Brain microvascular endothelial cell (primary cell): ENCODE results near the gene NDUFAF2.
"Not testable (repeated sequence)": the region's sequence is repeated elsewhere in the genome, so short reads cannot be mapped to it uniquely, and the experiment has no call there.

Experiments used
- DNase-seq: peaks from one replicate; pipeline ENCODE4 v3.0.0-alpha.2; 2020
- H3K27ac ChIP-seq: fragments of 250-450 bp; sonication (Bioruptor Pico); 2 replicates; pipeline ENCODE4 v1.5.1; 2020; ENCODE audit warnings: mild to moderate bottlenecking, moderate library complexity
- H3K27me3 ChIP-seq: fragments of 250-450 bp; sonication (Bioruptor Pico); replicated peaks from 2 replicates; pipeline ENCODE4 v1.5.1; 2020; ENCODE audit warnings: mild to moderate bottlenecking
- H3K36me3 ChIP-seq: fragments of 250-450 bp; sonication (Bioruptor Pico); replicated peaks from 2 replicates; pipeline ENCODE4 v1.5.1; 2020; ENCODE audit warnings: mild to moderate bottlenecking
- H3K4me3 ChIP-seq: 2 replicates; pipeline ENCODE4 v1.5.1; 2011; ENCODE audit warnings: low read depth, mild to moderate bottlenecking, control low read depth, low read length, moderate library complexity
- CTCF ChIP-seq: IDR thresholded peaks from 2 replicates; pipeline ENCODE4 v1.5.1; 2011; ENCODE audit warnings: low read depth, mild to moderate bottlenecking, moderate library complexity, low read length, control low read depth, inconsistent platforms; ENCODE audit errors: missing control alignments
- in situ Hi-C: cut with HindIII; loops from 2 replicates; pipeline ENCODE4 v1.10.0; 2017; ENCODE audit warnings: low sequenced_read_pairs, low pct_ligation_motif_present

The NDUFAF2 gene

DNA sequence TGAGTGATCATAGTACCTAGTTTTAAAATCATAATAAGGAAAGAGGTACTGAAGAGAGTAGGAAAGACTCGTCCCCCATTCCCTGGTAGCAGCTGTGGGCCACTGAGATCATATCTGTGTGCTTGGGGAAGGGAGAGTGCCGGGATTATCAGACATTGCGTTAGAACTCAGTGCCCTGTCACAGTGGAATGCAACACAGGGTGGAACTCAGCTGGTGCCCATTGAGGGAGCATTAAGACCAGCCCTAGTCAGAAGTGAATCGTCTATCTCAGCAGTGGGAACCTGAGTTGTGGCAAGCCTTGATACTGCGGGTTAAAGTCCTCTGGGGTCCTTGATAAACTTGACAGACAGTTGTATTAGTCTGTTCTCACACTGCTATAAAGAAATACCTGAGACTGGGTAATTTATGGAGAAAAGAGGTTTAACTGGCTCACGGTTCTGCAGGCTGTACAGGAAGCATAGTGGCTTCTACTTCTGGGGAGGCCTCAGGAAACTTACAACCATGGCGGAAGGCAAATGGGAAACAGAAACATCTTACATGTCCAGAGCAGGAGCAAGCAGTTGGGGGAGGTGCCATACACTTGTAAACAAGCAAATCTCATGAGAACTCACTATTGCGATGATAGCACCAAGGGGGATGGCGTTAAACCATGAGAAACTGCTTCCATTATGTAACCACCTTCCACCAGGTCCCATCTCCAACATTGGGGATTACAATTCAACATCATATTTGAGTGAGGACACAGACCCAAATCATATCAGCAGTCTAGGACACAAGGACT, 33.1 kb downstream of the NDUFAF2 start:
- Histone ChIP-seq H3K27me3 (no peaks in the 10 kb centered on the region), H3K27ac (no peak overlapping the region), H3K4me3 (no peak overlapping the region), H3K36me3 (no peaks in the 10 kb centered on the region)
- DNase-seq = no peak
- no peak for TF ChIP-seq CTCF
- in situ Hi-C loops = no loop called here

GRCh38 chr5:60978968-60979367, 34.0 kb downstream of the NDUFAF2 start:
- Histone ChIP-seq H3K36me3 (no peaks in the 10 kb centered on the region), H3K27ac (no peak overlapping the region), H3K4me3 (no peak overlapping the region), H3K27me3 (no peaks in the 10 kb centered on the region)
- DNase-seq = no peak
- in situ Hi-C loops = no loop called here
- TF ChIP-seq CTCF = no peak

- Histone ChIP-seq H3K27ac (no peak overlapping the region), H3K36me3 (no peaks in the 10 kb centered on the region), H3K27me3 (no peaks in the 10 kb centered on the region), H3K4me3 (no peak overlapping the region)
- in situ Hi-C loops = no loop called here
- no peak for DNase-seq
- no peak for TF ChIP-seq CTCF
Observed at GRCh38 chr5:60980511-60980910, 35.5 kb downstream of the NDUFAF2 start.

GRCh38 chr5:60982127-60982526, 37.1 kb downstream of the NDUFAF2 start:
- H3K4me3 ChIP-seq, H3K27ac ChIP-seq, H3K27me3 ChIP-seq, in situ Hi-C loops, H3K36me3 ChIP-seq, DNase-seq: not testable (repeated sequence)

GRCh38 chr5:60989790-60990189, 44.8 kb downstream of the NDUFAF2 start:
- TF ChIP-seq CTCF = no peak
- Histone ChIP-seq H3K4me3 (no peak overlapping the region), H3K36me3 (no peaks in the 10 kb centered on the region), H3K27ac (no peak overlapping the region), H3K27me3 (no peaks in the 10 kb centered on the region)
- in situ Hi-C loops = no loop called here
- no peak for DNase-seq

DNA sequence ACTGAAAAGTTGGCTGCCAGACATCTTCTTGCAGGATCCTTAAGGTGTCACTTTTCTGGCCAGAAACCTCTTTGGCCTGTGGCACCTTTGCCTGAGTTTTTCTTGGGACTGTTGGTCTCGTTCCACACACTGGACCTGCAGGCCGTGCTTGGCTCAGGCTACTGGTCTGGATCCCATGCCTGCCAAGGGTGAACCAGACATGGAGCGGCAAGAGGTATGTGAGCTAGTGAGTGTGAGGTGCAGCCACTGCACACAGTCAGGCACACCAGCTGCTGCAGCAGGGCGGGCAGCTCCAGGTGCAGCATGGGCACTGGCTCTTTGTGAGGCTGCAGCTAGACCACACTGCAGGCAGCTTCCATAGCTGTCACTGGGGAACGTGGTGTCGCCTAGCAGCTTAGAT, 47.9 kb downstream of the NDUFAF2 start:
- no peak for DNase-seq
- in situ Hi-C loops = no loop called here
- Histone ChIP-seq H3K27ac (no peak overlapping the region), H3K36me3 (no peaks in the 10 kb centered on the region), H3K4me3 (no peak overlapping the region), H3K27me3 (no peaks in the 10 kb centered on the region)
- no peak for TF ChIP-seq CTCF
